OCI-LY7 (cell line): ENCODE results near the gene PTPRN. TPM values are rescaled to one million over a fixed set of nuclear protein-coding genes. Genes with fewer than 3 reads are reported as not detected.
"Not testable (repeated sequence)": the region's sequence is repeated elsewhere in the genome, so short reads cannot be mapped to it uniquely, and the experiment has no call there.

Source experiments
- BruUV-seq: library from RNA; stranded (reverse); fragments of 400-500 nt; replicated peaks from 2 replicates; lab custom pipeline; 2021; lab: Mats Ljungman, UMichigan
- CTCF ChIA-PET: fragments of 300-600 bp; sonication (Branson Sonifier 250); formaldehyde crosslinking; loops from one replicate; lab custom pipeline; 2022; ENCODE audit warnings: antibody characterized with exemption; ENCODE audit not compliant: unreplicated experiment; lab: Charles Lee
- POLR2A ChIA-PET: fragments of 300-600 bp; sonication (Branson Sonifier 250); formaldehyde crosslinking; loops from one replicate; lab custom pipeline; 2022; ENCODE audit warnings: antibody characterized with exemption; lab: Charles Lee
- DNase-seq: peaks from one replicate; pipeline ENCODE4 v3.0.0-alpha.2; 2015; ENCODE audit warnings: low spot score
- H2AFZ ChIP-seq: fragments of 200-600 bp; sonication (generic), shearing (Covaris generic); 2 replicates; pipeline ENCODE4 v1.6.1; 2014; ENCODE audit warnings: mild to moderate bottlenecking, antibody characterized with exemption, low read length, moderate library complexity
- H3K27ac ChIP-seq: fragments of 200-600 bp; sonication (generic); 2 replicates; pipeline ENCODE4 v1.5.1; 2014; ENCODE audit warnings: mixed run types, low read depth, mild to moderate bottlenecking, moderate library complexity, low read length, inconsistent platforms; ENCODE audit not compliant: poor library complexity, severe bottlenecking
- H3K36me3 ChIP-seq: fragments of 200-600 bp; sonication (generic); 2 replicates; pipeline ENCODE4 v1.6.1; 2014; ENCODE audit warnings: mild to moderate bottlenecking, antibody characterized with exemption, low read length, moderate library complexity, mixed read lengths; ENCODE audit not compliant: insufficient read depth
- H3K4me1 ChIP-seq: fragments of 200-600 bp; sonication (generic); 2 replicates; pipeline ENCODE4 v1.5.1; 2014; ENCODE audit warnings: mild to moderate bottlenecking, low read length; ENCODE audit not compliant: insufficient read depth, poor library complexity, severe bottlenecking
- H3K4me2 ChIP-seq: fragments of 200-600 bp; sonication (generic); 2 replicates; pipeline ENCODE4 v1.6.1; 2014; ENCODE audit warnings: mild to moderate bottlenecking, low read length
- H3K4me3 ChIP-seq: fragments of 200-600 bp; sonication (generic); 2 replicates; pipeline ENCODE4 v1.5.1; 2014; ENCODE audit warnings: mild to moderate bottlenecking, low read depth, low read length; ENCODE audit not compliant: poor library complexity, severe bottlenecking
- H3K79me2 ChIP-seq: fragments of 200-600 bp; sonication (generic); 2 replicates; pipeline ENCODE4 v1.6.1; 2016; ENCODE audit warnings: low read depth, mild to moderate bottlenecking, low read length, moderate library complexity, mixed read lengths; ENCODE audit not compliant: insufficient read depth
- H3K9me2 ChIP-seq: fragments of 200-600 bp; sonication (generic); 2 replicates; pipeline ENCODE4 v1.6.1; 2016; ENCODE audit warnings: mild to moderate bottlenecking, low read length, mixed read lengths; ENCODE audit not compliant: insufficient read depth
- H3K9me3 ChIP-seq: fragments of 200-600 bp; sonication (generic); 2 replicates; pipeline ENCODE4 v1.6.1; 2014; ENCODE audit warnings: mild to moderate bottlenecking, mixed run types, low read length, mixed read lengths
- H4K20me1 ChIP-seq: fragments of 200-600 bp; sonication (generic); 2 replicates; pipeline ENCODE4 v1.6.1; 2014; ENCODE audit warnings: mild to moderate bottlenecking, antibody characterized with exemption, low read length, moderate library complexity, mixed read lengths; ENCODE audit not compliant: insufficient read depth
- EZH2phosphoT487 ChIP-seq: fragments of 200-600 bp; sonication (generic); IDR thresholded peaks from 2 replicates; pipeline ENCODE4 v1.6.1; 2018; ENCODE audit warnings: low read depth, borderline replicate concordance, mild to moderate bottlenecking, mixed run types, antibody characterized with exemption, low read length, moderate library complexity, mixed read lengths
- intact Hi-C: fragments of 100-400 bp; cut with micrococcal nuclease; formaldehyde crosslinking; loops from one replicate; pipeline ENCODE4 v1.10.0; 2022; ENCODE audit not compliant: unreplicated experiment
- total RNA-seq, 2 experiments: library from RNA; depleted of rRNA in 1 of 2; stranded (reverse); fragments of >200 nt in 1 of 2; shearing (Covaris generic) in 1 of 2; gene quantifications; 2 replicates each; pipeline ENCODE4 v1.2.3, GENCODE V29; 2014 to 2022
- TF ChIP-seq, protein P1 (sequence below): fragments of 200-600 bp; sonication (generic); conservative IDR thresholded peaks from 2 replicates; pipeline ENCODE4 v1.5.1; 2014; ENCODE audit warnings: mild to moderate bottlenecking, antibody characterized with exemption, low read length, moderate library complexity, mixed read lengths

Gene PTPRN
- total RNA-seq, 2 experiments from 2014 or later = not detected

DNA sequence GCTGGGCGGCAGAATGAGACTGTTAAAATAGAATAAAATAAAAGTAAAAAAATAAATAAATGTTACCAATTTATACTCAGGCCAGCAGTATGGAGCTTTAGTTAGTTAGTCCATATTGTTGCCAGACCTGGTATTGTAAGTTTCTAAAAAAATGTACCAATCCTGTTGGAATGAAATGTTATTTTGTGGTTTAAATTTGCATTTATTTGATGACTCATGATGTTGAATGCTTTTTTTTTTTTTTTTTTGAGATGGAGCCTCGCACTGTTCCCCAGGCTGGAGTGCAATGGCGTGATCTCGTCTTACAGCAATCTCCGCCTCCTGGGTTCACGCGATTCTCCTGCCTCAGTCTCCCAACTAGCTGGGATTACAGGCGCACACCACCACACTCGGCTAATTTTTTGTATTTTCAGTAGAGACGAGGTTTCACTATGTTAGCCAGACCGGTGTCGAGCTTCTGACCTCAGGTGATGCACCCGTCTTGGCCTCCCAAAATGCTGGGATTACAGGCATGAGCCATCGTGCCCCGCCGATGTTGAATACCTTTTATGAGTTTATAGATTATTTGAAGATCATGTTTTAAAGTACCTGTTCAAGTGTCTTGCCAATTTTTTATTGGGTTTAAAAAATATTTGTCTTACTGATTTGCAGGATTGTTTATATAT lies 5.7 kb upstream of the PTPRN start:
- H3K4me3 ChIP-seq = no peak overlapping the region
- H3K79me2 ChIP-seq = no peaks in the 10 kb centered on the region
- POLR2A ChIA-PET = interaction anchor here (0.6 to 1.1 kb wide), 2 partner anchors 11 to 834 kb away, joined by 3 read pairs; no protein-coding TSS in a partner anchor
- no peak overlapping the region for H3K4me2 ChIP-seq
- CTCF ChIA-PET = no interaction called here
- H2AFZ ChIP-seq = no peak overlapping the region
- H3K4me1 ChIP-seq = no peaks in the 10 kb centered on the region
- no peaks in the 10 kb centered on the region for H3K9me3 ChIP-seq
- DNase-seq = no peak
- intact Hi-C loops = no loop called here
- H3K9me2 ChIP-seq = no peaks in the 10 kb centered on the region
- TF ChIP-seq, protein P1, sequence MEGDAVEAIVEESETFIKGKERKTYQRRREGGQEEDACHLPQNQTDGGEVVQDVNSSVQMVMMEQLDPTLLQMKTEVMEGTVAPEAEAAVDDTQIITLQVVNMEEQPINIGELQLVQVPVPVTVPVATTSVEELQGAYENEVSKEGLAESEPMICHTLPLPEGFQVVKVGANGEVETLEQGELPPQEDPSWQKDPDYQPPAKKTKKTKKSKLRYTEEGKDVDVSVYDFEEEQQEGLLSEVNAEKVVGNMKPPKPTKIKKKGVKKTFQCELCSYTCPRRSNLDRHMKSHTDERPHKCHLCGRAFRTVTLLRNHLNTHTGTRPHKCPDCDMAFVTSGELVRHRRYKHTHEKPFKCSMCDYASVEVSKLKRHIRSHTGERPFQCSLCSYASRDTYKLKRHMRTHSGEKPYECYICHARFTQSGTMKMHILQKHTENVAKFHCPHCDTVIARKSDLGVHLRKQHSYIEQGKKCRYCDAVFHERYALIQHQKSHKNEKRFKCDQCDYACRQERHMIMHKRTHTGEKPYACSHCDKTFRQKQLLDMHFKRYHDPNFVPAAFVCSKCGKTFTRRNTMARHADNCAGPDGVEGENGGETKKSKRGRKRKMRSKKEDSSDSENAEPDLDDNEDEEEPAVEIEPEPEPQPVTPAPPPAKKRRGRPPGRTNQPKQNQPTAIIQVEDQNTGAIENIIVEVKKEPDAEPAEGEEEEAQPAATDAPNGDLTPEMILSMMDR = no peak
- no peak for TF ChIP-seq EZH2phosphoT487
- no peak overlapping the region for H3K27ac ChIP-seq
- H4K20me1 ChIP-seq = no peaks in the 10 kb centered on the region
- H3K36me3 ChIP-seq = no peaks in the 10 kb centered on the region
- no TSS peak for BruUV-seq

DNA sequence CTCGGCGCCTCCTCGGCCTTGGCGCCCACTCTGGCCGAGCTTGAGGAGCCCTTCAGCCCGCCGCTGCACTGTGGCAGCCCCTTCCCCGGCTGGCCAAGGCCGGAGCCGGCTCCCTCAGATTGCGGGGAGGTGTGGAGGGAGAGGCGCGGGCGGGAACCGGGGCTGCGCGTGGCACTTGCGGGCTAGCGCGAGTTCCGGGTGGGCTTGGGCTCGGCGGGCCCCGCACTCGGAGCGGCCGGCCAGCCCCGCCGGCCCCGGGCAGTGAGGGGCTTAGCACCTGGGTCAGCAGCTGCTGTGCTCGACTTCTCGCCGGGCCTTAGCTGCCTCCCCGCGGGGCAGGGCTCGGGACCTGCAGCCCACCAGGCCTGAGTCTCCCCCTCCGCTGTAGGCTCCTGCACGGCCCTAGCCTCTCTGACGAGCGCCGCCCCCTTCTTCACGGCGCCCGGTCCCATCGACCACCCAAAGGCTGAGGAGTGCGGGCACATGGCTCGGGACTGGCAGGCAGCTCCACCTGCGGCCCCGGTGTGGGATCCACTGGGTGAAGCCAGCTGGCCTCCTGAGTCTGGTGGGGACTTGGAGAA lies 3.6 kb upstream of the PTPRN start:
- BruUV-seq, H3K36me3 ChIP-seq, intact Hi-C loops, H3K79me2 ChIP-seq, DNase-seq, CTCF ChIA-PET, H3K4me2 ChIP-seq, H3K9me3 ChIP-seq, H3K9me2 ChIP-seq, H3K4me3 ChIP-seq, H3K27ac ChIP-seq, H4K20me1 ChIP-seq, H3K4me1 ChIP-seq, H2AFZ ChIP-seq: not testable (repeated sequence)
- POLR2A ChIA-PET = interaction anchor here (0.7 kb wide), 1 partner anchor 92 kb away, joined by 3 read pairs; no protein-coding TSS in a partner anchor

DNA sequence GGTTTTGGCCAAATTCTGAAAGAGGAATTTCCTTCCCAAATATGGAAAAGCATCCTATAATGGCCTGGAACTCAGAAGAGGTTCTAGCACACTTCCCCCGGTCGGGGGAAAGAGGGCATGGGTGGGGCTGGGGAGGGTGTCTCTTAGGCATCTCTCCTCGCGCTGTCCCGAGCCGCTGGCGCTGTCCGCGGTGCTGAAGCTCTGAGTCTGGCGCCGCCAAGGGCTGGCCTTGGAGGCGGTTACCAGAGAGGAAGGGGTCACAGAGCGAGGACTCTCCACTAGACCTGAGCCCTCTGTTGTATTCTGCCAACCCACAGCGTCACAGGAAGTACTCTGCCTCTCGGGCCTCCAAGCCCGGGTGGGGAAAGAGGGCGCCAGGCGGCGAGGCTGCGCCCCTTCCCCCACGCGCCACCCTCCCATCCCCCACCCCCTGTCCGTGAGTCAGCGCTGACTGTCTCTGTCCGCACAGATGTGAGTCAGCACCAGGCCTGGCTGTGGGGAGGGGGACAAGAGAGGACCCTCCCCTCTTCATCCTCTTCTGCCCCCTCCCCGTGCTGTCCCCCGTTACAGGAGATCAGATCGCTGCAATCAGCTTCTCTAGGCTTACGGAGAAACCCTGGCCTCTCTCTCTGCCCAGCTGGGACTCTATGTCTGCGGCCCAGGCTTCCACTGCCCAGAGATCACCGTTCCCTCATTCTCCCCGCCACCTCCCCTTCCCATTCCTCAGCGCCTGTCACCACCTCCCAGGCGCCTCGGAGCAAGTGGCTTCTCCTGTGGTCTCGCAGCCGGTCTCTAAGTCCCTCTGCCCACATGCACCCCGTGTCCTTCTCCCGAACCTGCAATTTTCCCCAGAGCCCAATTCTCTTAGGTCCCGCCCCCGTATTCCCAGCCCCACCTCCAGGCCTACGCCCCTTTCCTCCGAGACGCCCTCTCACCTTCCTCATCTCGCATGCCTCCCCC lies 779 bp downstream of the PTPRN start:
- H3K79me2 ChIP-seq = no peaks in the 10 kb centered on the region
- no peak overlapping the region for H3K4me2 ChIP-seq
- BruUV-seq = no TSS peak
- no peak overlapping the region for H3K27ac ChIP-seq
- ChIA-PET CTCF (interaction anchor here (0.6 kb wide), 1 partner anchor 43 kb away, joined by 3 read pairs; no protein-coding TSS in a partner anchor), POLR2A (no interaction called here)
- no peaks in the 10 kb centered on the region for H3K4me1 ChIP-seq
- no peaks in the 10 kb centered on the region for H3K36me3 ChIP-seq
- DNase-seq = peak; percentile 44
- no peak overlapping the region for H3K4me3 ChIP-seq
- H3K9me2 ChIP-seq = no peaks in the 10 kb centered on the region
- no peaks in the 10 kb centered on the region for H3K9me3 ChIP-seq
- intact Hi-C loops = no loop called here
- TF ChIP-seq EZH2phosphoT487 = no peak
- TF ChIP-seq, protein P1 = no peak
- no peaks in the 10 kb centered on the region; the same call in 1 of the 2 replicates for H4K20me1 ChIP-seq
- H2AFZ ChIP-seq = no peak overlapping the region
